Breast epithelium (tissue), 4 donors: ENCODE measurements around the gene SYT13. TPM values are rescaled to one million over a fixed set of nuclear protein-coding genes. Genes with fewer than 3 reads are reported as not detected.

Experiments
- DNase-seq, 2 donors: peaks; one replicate each; pipeline ENCODE4 v3.0.0-alpha.2; 2019; ENCODE audit warnings: low spot score in 2 of 2
- H3K27ac ChIP-seq, 2 donors: fragments of 200-600 bp; sonication (generic) in 1 of 2; one replicate each; pipeline ENCODE4 v1.5.1; 2016 to 2019; ENCODE audit warnings: mild to moderate bottlenecking in 1 of 2
- H3K27me3 ChIP-seq, 2 donors: fragments of 200-600 bp; sonication (generic) in 1 of 2; one replicate each; pipeline versions ENCODE4 v1.5.1 to v1.6.0; 2017 to 2019; ENCODE audit warnings: control low read depth in 1 of 2, mild to moderate bottlenecking in 1 of 2
- H3K36me3 ChIP-seq: fragments of 200-600 bp; one replicate; pipeline ENCODE4 v1.5.1; 2019
- H3K4me1 ChIP-seq, 2 donors: fragments of 200-600 bp; sonication (generic); one replicate each; pipeline ENCODE4 v1.5.1; 2016 to 2019; ENCODE audit warnings: control low read depth in 1 of 2
- H3K4me3 ChIP-seq, 3 donors: fragments of 200-600 bp; sonication (generic); 1 replicate in 2 of 3; 2 replicates in 1 of 3; pipeline ENCODE4 v1.5.1; 2016 to 2019; ENCODE audit warnings: mild to moderate bottlenecking in 3 of 3, moderate library complexity in 2 of 3
- H3K9me3 ChIP-seq, 2 donors: fragments of 200-600 bp; sonication (generic) in 1 of 2; one replicate each; pipeline ENCODE4 v1.5.1; 2016 to 2019; ENCODE audit warnings: control low read depth in 1 of 2
- CTCF ChIP-seq, 3 donors: fragments of 450-650 bp; IDR thresholded peaks; one replicate each; pipeline ENCODE4 v1.5.1; 2016 to 2017; ENCODE audit warnings: antibody characterized with exemption in 3 of 3, mild to moderate bottlenecking in 3 of 3, moderate library complexity in 3 of 3
- POLR2A ChIP-seq: fragments of 450-650 bp; IDR thresholded peaks from one replicate; pipeline ENCODE4 v1.6.1; 2016; ENCODE audit warnings: antibody characterized with exemption, mild to moderate bottlenecking, moderate library complexity
- POLR2AphosphoS5 ChIP-seq, 3 donors: sonication (generic); formaldehyde crosslinking; IDR thresholded peaks; one replicate each; pipeline ENCODE4 v1.6.1; 2017; ENCODE audit warnings: antibody characterized with exemption in 3 of 3
- intact Hi-C: fragments of 100-400 bp; cut with DNase I; formaldehyde crosslinking; loops from one replicate; pipeline ENCODE4 v1.15.1; 2023; ENCODE audit warnings: low total_unique reads
- total RNA-seq, 3 donors: library from RNA; depleted of rRNA; stranded (reverse); fragments of >200 nt; gene quantifications; one replicate each; pipeline ENCODE4 v1.1.0, GENCODE V29; 2016

SYT13 gene
- total RNA-seq, 3 donors from 2014 or later, result 0.29 to 0.33 TPM; not detected in 1

DNA sequence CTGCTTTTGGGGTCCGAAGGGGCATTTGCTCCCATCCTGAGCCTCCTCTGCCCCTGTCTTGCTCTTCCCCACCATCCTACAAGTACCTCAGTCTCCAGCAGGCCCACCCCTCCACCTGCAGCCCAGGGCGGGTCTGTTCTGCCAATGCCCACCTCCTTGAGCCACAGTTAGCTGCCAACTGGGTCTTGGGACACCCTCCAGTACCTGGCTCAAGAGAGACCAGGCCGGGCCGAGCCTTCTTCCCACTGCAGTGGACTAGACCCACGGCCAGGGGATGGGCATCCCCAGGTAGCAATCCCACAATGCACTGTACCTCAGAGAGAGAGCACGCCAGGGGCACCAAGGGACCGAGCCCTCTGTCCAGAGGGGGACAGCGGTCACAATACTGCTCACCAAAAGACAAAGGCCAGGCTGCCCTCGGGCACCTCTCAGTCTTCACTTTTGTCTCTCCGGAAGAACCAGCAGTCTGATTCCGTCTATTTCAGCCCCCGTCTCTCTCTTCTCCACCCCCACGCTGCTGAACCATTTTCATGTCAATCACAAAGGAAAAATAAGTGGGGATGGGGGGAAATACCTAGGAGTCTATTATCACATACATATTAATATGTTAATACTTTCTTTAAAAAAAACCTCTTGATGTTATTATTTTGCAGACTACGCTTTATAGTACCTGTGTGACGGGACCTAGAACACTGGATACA is 51.7 kb downstream of the SYT13 start:
- intact Hi-C loops, result no loop called here
- no peak overlapping the region for H3K27ac ChIP-seq
- no peaks in the 10 kb centered on the region for H3K27me3 ChIP-seq
- DNase-seq, result no peak
- no peaks in the 10 kb centered on the region for H3K9me3 ChIP-seq
- TF ChIP-seq POLR2AphosphoS5 (IDR thresholded peaks at IDR 0.05) (no peak), CTCF (IDR thresholded peaks at IDR 0.05) (no peak), POLR2A (no peak)
- H3K4me3 ChIP-seq, result no peak overlapping the region
- H3K36me3 ChIP-seq, result no peaks in the 10 kb centered on the region
- no peaks in the 10 kb centered on the region for H3K4me1 ChIP-seq

- no peaks in the 10 kb centered on the region for H3K36me3 ChIP-seq
- no peak for TF ChIP-seq POLR2A
- no peak for TF ChIP-seq CTCF (IDR thresholded peaks at IDR 0.05)
- TF ChIP-seq POLR2AphosphoS5 (IDR thresholded peaks at IDR 0.05), result no peak
- H3K27ac ChIP-seq, result no peak overlapping the region
- H3K4me1 ChIP-seq, result no peaks in the 10 kb centered on the region
- intact Hi-C loops, result no loop called here
- H3K9me3 ChIP-seq, result no peaks in the 10 kb centered on the region
- DNase-seq, result no peak
- H3K27me3 ChIP-seq, result no peaks in the 10 kb centered on the region
- no peak overlapping the region for H3K4me3 ChIP-seq
Measured at GRCh38 chr11:45233804-45234170, 52.4 kb downstream of the SYT13 start.

DNA sequence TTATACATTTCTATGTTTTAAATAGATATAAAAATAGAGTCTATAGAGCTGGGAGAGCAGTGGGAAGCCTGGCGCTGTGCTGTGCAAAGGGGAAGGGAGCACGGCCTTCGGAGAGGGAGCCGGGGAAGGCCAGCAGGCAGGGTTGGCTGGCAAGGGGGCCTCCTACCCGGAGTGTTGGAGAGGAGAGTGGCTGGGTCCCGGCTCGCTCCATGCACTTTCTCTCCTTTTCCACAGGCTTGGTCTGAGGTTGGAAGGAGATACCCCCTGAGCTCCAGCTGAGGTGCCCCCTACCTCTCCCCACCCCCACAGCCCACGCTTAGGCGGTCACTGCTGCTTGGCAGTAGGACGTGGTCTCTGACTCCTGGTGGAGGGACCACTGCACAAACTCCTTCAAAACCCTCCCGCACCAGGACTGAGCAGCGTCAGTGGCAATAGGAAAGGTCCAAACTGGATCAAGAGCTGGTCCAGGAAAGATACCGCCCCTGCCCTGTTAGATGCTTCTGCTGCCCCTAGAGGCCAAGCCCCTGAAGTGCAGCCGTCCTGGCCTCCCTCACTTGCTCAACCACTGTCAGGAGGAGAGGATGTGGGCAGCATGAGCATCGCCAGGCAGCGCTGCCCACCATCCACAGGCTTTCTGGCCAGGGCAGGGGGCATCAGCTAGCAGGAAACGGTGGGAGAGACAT is 52.9 kb downstream of the SYT13 start:
- no peaks in the 10 kb centered on the region for H3K36me3 ChIP-seq
- H3K27ac ChIP-seq, result no peak overlapping the region
- intact Hi-C loops, result no loop called here
- no peaks in the 10 kb centered on the region for H3K27me3 ChIP-seq
- TF ChIP-seq CTCF (IDR thresholded peaks at IDR 0.05) (peak; percentile 14 to 66 (median 51)), POLR2A (no peak)
- H3K4me1 ChIP-seq, result no peaks in the 10 kb centered on the region
- no peak overlapping the region for H3K4me3 ChIP-seq
- no peaks in the 10 kb centered on the region for H3K9me3 ChIP-seq
- peak in 1 of 2 donors; percentile 33 for DNase-seq

GRCh38 chr11:45232341-45233080 is 53.6 kb downstream of the SYT13 start:
- H3K9me3 ChIP-seq, result no peaks in the 10 kb centered on the region
- intact Hi-C loops, result no loop called here
- H3K4me3 ChIP-seq, result no peak overlapping the region
- no peaks in the 10 kb centered on the region for H3K4me1 ChIP-seq
- TF ChIP-seq POLR2AphosphoS5 (IDR thresholded peaks at IDR 0.05) (no peak), POLR2A (no peak), CTCF (IDR thresholded peaks at IDR 0.05) (no peak)
- H3K27me3 ChIP-seq, result no peaks in the 10 kb centered on the region
- DNase-seq, result no peak
- no peak overlapping the region for H3K27ac ChIP-seq
- no peaks in the 10 kb centered on the region for H3K36me3 ChIP-seq
